Measurements from ENCODE around the gene DNM3.
"Not testable (repeated sequence)": the region's sequence is repeated elsewhere in the genome, so short reads cannot be mapped to it uniquely, and the experiment has no call there.

Gene DNM3

GRCh38 chr1:172005856-172006255 lies 164.6 kb downstream of the DNM3 start:
- Histone ChIP-seq H3K4me1 (ENCODE audit: insufficient read depth, low read length) (no peaks in the 10 kb centered on the region), H3K9me3 (ENCODE audit: low read length) (no peaks in the 10 kb centered on the region), H3K4me3 (ENCODE audit: low read length) (no peak overlapping the region), H3K36me3 (ENCODE audit: insufficient read depth, low read length) (no peaks in the 10 kb centered on the region), H3K27me3 (ENCODE audit: insufficient read depth, low read length) (no peaks in the 10 kb centered on the region), H2AFZ (ENCODE audit: low read depth, low read length) (no peak overlapping the region)

DNA sequence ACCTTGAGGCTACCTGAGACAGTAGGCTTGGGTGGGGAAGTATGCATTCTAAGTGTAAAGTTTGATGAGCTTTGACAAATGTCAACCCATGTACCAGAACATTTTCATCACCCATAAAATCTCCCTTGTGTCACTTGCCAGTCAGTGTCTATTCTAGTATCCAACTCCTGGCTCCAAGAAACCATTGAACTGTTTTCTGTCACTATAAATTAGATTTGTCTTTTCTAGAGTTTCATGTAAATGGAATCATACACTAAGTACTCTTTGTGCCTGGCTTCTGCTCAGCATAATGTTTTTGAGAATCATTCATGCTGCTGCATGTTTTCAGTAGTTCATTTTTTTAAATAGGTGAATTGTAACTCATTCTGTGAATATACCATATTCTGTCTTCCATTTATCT lies 165.4 kb downstream of the DNM3 start:
- Histone ChIP-seq H3K9me3 (ENCODE audit: low read length) (no peaks in the 10 kb centered on the region), H3K4me3 (ENCODE audit: low read length) (no peak overlapping the region), H3K4me1 (ENCODE audit: insufficient read depth, low read length) (no peaks in the 10 kb centered on the region), H2AFZ (ENCODE audit: low read depth, low read length) (no peak overlapping the region), H3K27me3 (ENCODE audit: insufficient read depth, low read length) (no peaks in the 10 kb centered on the region), H3K36me3 (ENCODE audit: insufficient read depth, low read length) (no peaks in the 10 kb centered on the region)

GRCh38 chr1:172018727-172019311 lies 177.5 kb downstream of the DNM3 start:
- Histone ChIP-seq H3K27me3 (ENCODE audit: insufficient read depth, low read length) (no peaks in the 10 kb centered on the region), H3K4me3 (ENCODE audit: low read length) (no peak overlapping the region), H2AFZ (ENCODE audit: low read depth, low read length) (no peak overlapping the region), H3K4me1 (ENCODE audit: insufficient read depth, low read length) (no peaks in the 10 kb centered on the region), H3K9me3 (ENCODE audit: low read length) (no peaks in the 10 kb centered on the region), H3K36me3 (ENCODE audit: insufficient read depth, low read length) (no peaks in the 10 kb centered on the region)

- Histone ChIP-seq H3K4me3 (ENCODE audit: low read length) (no peak overlapping the region), H2AFZ (ENCODE audit: low read depth, low read length) (no peak overlapping the region), H3K36me3 (ENCODE audit: insufficient read depth, low read length) (no peaks in the 10 kb centered on the region), H3K9me3 (ENCODE audit: low read length) (no peaks in the 10 kb centered on the region), H3K27me3 (ENCODE audit: insufficient read depth, low read length) (no peaks in the 10 kb centered on the region), H3K4me1 (ENCODE audit: insufficient read depth, low read length) (no peaks in the 10 kb centered on the region)
Measured at GRCh38 chr1:172019976-172020375, 178.7 kb downstream of the DNM3 start.

DNA sequence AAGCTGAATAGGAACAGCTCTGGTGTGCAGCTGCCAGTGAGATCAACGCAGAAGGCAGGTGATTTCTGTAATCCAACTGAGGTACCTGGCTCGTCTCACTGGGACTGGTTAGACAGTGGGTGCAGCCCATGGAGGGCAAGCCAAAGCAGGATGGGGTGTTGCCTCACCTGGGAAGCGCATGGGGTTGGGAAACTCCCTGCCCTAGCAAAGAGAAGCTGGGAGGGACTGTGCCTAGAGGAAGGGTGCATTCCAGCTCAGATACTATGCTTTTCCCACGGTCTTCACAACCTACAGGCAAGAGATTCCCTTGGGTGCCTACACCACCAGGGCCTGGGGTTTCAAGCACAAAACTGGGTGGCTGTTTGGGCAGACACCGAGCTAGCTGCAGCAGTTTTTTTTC lies 183.2 kb downstream of the DNM3 start:
- Histone ChIP-seq H3K4me3 (ENCODE audit: low read length) (no peak overlapping the region), H3K4me1 (ENCODE audit: insufficient read depth, low read length) (no peaks in the 10 kb centered on the region), H2AFZ (ENCODE audit: low read depth, low read length) (no peak overlapping the region), H3K9me3 (ENCODE audit: low read length) (no peaks in the 10 kb centered on the region), H3K27me3 (ENCODE audit: insufficient read depth, low read length) (no peaks in the 10 kb centered on the region), H3K36me3 (ENCODE audit: insufficient read depth, low read length) (no peaks in the 10 kb centered on the region)

GRCh38 chr1:172024944-172025738 lies 183.8 kb downstream of the DNM3 start:
- H3K27me3 ChIP-seq (ENCODE audit: insufficient read depth, low read length): not testable (repeated sequence)

DNA sequence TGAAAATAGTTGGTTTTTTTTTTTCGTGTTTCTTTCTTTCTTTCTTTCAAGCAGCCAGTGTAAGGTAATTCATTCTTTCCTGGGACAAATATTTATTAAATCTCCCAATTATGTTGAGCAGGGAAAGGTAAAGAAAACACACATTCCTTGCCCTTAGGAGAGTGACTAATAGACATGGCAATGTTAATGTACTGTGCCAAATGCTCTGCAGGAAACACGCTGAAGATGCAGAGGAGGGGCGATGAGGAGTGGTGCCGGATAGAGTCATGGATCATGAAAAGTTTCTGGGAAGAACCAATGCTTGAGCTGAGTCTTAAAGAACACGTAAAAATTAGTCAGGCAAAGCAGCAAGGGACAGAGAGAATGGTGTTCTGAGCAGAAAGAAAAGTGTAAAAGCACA lies 199.2 kb downstream of the DNM3 start:
- no peak overlapping the region for H3K4me3 ChIP-seq (ENCODE audit: low read length)
- H3K36me3 ChIP-seq (ENCODE audit: insufficient read depth, low read length): no peaks in the 10 kb centered on the region
- no peaks in the 10 kb centered on the region for H3K9me3 ChIP-seq (ENCODE audit: low read length)
- no peak overlapping the region for H2AFZ ChIP-seq (ENCODE audit: low read depth, low read length)
- H3K4me1 ChIP-seq (ENCODE audit: insufficient read depth, low read length): no peaks in the 10 kb centered on the region
- H3K27me3 ChIP-seq (ENCODE audit: insufficient read depth, low read length): no peaks in the 10 kb centered on the region

More at GRCh38 chr1:172024944-172025738, 183.8 kb downstream of the DNM3 start:
- not testable (repeated sequence) for H3K4me3 ChIP-seq (ENCODE audit: low read length); H2AFZ ChIP-seq (ENCODE audit: low read depth, low read length); H3K9me3 ChIP-seq (ENCODE audit: low read length); H3K36me3 ChIP-seq (ENCODE audit: insufficient read depth, low read length); H3K4me1 ChIP-seq (ENCODE audit: insufficient read depth, low read length)

GRCh38 chr1:172041102-172041501 lies 199.8 kb downstream of the DNM3 start:
- H3K4me3 ChIP-seq (ENCODE audit: low read length): no peak overlapping the region
- H3K27me3 ChIP-seq (ENCODE audit: insufficient read depth, low read length): no peaks in the 10 kb centered on the region
- no peak overlapping the region for H2AFZ ChIP-seq (ENCODE audit: low read depth, low read length)
- H3K4me1 ChIP-seq (ENCODE audit: insufficient read depth, low read length): no peaks in the 10 kb centered on the region
- H3K36me3 ChIP-seq (ENCODE audit: insufficient read depth, low read length): no peaks in the 10 kb centered on the region
- H3K9me3 ChIP-seq (ENCODE audit: low read length): no peaks in the 10 kb centered on the region

DNA sequence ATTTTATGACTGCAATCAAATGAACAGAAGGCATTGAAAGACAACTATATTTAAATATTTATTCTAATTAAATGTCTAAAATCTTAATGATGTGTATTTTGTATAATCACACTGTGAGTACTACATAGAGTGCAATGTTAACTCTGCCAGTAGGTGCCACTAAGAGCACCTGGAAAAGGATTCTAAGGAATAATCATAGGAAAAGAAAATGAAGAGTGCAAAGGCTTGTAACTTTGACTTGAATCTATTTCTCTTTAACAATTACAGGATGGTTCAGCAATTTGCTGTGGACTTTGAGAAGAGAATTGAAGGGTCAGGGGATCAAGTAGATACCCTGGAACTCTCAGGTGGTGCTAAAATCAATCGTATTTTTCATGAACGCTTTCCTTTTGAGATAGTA lies 200.4 kb downstream of the DNM3 start:
- H3K4me1 ChIP-seq (ENCODE audit: insufficient read depth, low read length): no peaks in the 10 kb centered on the region
- H2AFZ ChIP-seq (ENCODE audit: low read depth, low read length): no peak overlapping the region
- no peak overlapping the region for H3K4me3 ChIP-seq (ENCODE audit: low read length)
- H3K27me3 ChIP-seq (ENCODE audit: insufficient read depth, low read length): no peaks in the 10 kb centered on the region
- H3K9me3 ChIP-seq (ENCODE audit: low read length): no peaks in the 10 kb centered on the region
- H3K36me3 ChIP-seq (ENCODE audit: insufficient read depth, low read length): no peaks in the 10 kb centered on the region

DNA sequence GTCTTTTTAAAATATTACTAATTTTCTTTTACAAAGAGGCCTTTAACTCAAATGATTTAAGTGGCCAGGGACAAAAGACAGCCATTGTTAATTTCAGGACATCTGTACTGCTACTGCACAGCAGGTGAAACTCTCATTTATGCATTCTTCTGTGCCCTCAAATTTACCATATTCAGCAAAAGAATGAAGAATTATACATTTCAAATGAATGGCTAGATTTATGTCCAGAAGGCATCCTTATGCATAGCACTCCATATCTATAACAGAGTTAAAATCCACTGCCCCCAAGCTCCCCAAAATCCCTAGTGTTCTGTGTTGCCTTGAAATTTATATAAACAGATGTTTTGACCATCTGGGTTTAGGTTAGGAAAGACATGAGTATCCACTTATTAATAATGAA lies 202.6 kb downstream of the DNM3 start:
- Histone ChIP-seq H2AFZ (ENCODE audit: low read depth, low read length) (no peak overlapping the region), H3K27me3 (ENCODE audit: insufficient read depth, low read length) (no peaks in the 10 kb centered on the region), H3K4me3 (ENCODE audit: low read length) (no peak overlapping the region), H3K36me3 (ENCODE audit: insufficient read depth, low read length) (no peaks in the 10 kb centered on the region), H3K9me3 (ENCODE audit: low read length) (no peaks in the 10 kb centered on the region), H3K4me1 (ENCODE audit: insufficient read depth, low read length) (no peaks in the 10 kb centered on the region)

DNA sequence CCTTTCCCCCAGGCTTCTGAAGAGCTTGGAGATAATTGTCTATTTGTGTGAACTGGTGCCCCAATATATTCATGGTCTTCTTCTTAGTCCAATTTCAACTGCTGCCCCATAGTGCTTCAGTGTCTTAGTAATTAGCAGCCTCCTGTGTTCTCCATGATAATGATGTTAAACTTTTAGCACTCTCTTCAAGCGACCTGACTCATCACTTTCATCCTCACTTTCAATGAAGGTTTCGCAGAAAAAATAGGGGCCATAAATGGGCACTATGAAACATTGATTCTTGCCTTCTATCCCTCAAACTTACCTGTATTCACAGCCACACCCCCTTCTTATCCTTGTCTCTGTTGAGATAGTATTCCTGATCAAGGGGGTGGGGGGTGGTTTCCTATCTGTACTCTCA lies 210.6 kb downstream of the DNM3 start:
- no peaks in the 10 kb centered on the region for H3K36me3 ChIP-seq (ENCODE audit: insufficient read depth, low read length)
- H3K4me1 ChIP-seq (ENCODE audit: insufficient read depth, low read length): no peaks in the 10 kb centered on the region
- no peak overlapping the region for H3K4me3 ChIP-seq (ENCODE audit: low read length)

GRCh38 chr1:172054172-172054571 lies 212.9 kb downstream of the DNM3 start:
- Histone ChIP-seq H2AFZ (ENCODE audit: low read depth, low read length) (no peak overlapping the region), H3K9me3 (ENCODE audit: low read length) (no peaks in the 10 kb centered on the region), H3K4me3 (ENCODE audit: low read length) (no peak overlapping the region), H3K27me3 (ENCODE audit: insufficient read depth, low read length) (no peaks in the 10 kb centered on the region), H3K4me1 (ENCODE audit: insufficient read depth, low read length) (no peaks in the 10 kb centered on the region), H3K36me3 (ENCODE audit: insufficient read depth, low read length) (no peaks in the 10 kb centered on the region)

More for the DNA sequence above, 210.6 kb downstream of the DNM3 start:
- no peaks in the 10 kb centered on the region for H3K9me3 ChIP-seq (ENCODE audit: low read length)
- H2AFZ ChIP-seq (ENCODE audit: low read depth, low read length): no peak overlapping the region
- H3K27me3 ChIP-seq (ENCODE audit: insufficient read depth, low read length): no peaks in the 10 kb centered on the region

DNA sequence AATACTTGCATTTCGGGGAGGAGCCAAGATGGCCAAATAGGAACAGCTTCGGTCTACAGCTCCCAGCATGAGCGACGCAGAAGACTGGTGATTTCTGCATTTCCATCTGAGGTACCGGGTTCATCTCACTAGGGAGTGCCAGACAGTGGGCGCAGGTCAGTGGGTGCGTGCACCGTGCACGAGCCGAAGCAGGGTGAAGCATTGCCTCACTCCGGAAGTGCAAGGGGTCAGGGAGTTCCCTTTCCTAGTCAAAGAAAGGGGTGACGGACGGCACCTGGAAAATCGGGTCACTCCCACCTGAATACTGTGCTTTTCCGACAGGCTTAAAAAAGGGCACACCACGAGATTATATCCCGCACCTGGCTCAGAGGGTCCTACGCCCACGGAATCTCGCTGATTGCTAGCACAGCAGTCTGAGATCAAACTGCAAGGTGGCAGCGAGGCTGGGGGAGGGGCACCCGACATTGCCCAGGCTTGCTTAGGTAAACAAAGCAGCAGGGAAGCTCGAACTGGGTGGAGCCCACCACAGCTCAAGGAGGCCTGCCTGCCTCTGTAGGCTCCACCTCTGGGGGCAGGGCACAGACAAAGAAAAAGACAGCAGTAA lies 214.6 kb downstream of the DNM3 start:
- H3K27me3 ChIP-seq (ENCODE audit: insufficient read depth, low read length); H3K4me1 ChIP-seq (ENCODE audit: insufficient read depth, low read length); H3K36me3 ChIP-seq (ENCODE audit: insufficient read depth, low read length); H3K9me3 ChIP-seq (ENCODE audit: low read length); H2AFZ ChIP-seq (ENCODE audit: low read depth, low read length); H3K4me3 ChIP-seq (ENCODE audit: low read length): not testable (repeated sequence)
